Trophoblast cell (in vitro differentiated cells and primary cell): ENCODE results near the gene YIF1B.

Experiments used
- DNase-seq, 2 donors: peaks; one replicate each; pipeline ENCODE4 v3.0.0-alpha.2; 2016
- H2AFZ ChIP-seq: 2 replicates; pipeline ENCODE4 v1.6.1; 2013; ENCODE audit warnings: low read length, moderate library complexity, mild to moderate bottlenecking; ENCODE audit not compliant: insufficient read depth, poor library complexity
- H2AK5ac ChIP-seq: 2 replicates; pipeline ENCODE4 v1.6.1; 2013; ENCODE audit warnings: mild to moderate bottlenecking, low read length
- H2BK120ac ChIP-seq: 2 replicates; pipeline ENCODE4 v1.6.1; 2013; ENCODE audit warnings: low read length, mild to moderate bottlenecking, moderate library complexity; ENCODE audit not compliant: insufficient read depth, poor library complexity
- H2BK12ac ChIP-seq: 2 replicates; pipeline ENCODE4 v1.6.1; 2013; ENCODE audit warnings: mild to moderate bottlenecking, low read length, moderate library complexity
- H2BK5ac ChIP-seq: 2 replicates; pipeline ENCODE4 v1.6.1; 2013; ENCODE audit warnings: low read length, low read depth, moderate library complexity, mild to moderate bottlenecking; ENCODE audit not compliant: poor library complexity
- H3K14ac ChIP-seq: 2 replicates; pipeline ENCODE4 v1.6.1; 2013; ENCODE audit warnings: mild to moderate bottlenecking, low read length
- H3K18ac ChIP-seq: 2 replicates; pipeline ENCODE4 v1.6.1; 2013; ENCODE audit warnings: mild to moderate bottlenecking, low read length
- H3K23ac ChIP-seq: 2 replicates; pipeline ENCODE4 v1.6.1; 2013; ENCODE audit warnings: low read length
- H3K27ac ChIP-seq: 2 replicates; pipeline ENCODE4 v1.5.1; 2013; ENCODE audit warnings: low read depth, mild to moderate bottlenecking, inconsistent platforms, low read length, moderate library complexity
- H3K27me3 ChIP-seq: 2 replicates; pipeline ENCODE4 v1.6.1; 2013; ENCODE audit warnings: inconsistent platforms, mild to moderate bottlenecking, low read length, moderate library complexity; ENCODE audit not compliant: insufficient read depth
- H3K36me3 ChIP-seq, 2 experiments: 1 replicate in 1 of 2; 2 replicates in 1 of 2; pipeline ENCODE4 v1.6.1; 2013; ENCODE audit warnings: low read length in 2 of 2, mild to moderate bottlenecking in 2 of 2, moderate library complexity in 1 of 2; ENCODE audit not compliant: insufficient read depth in 2 of 2, control insufficient read depth in 1 of 2
- H3K4ac ChIP-seq: 2 replicates; pipeline ENCODE4 v1.6.1; 2013; ENCODE audit warnings: low read depth, mild to moderate bottlenecking, low read length, moderate library complexity
- H3K4me1 ChIP-seq, 2 experiments: 1 replicate in 1 of 2; 2 replicates in 1 of 2; pipeline ENCODE4 v1.6.1; 2013; ENCODE audit warnings: low read length in 2 of 2, mild to moderate bottlenecking in 2 of 2, moderate library complexity in 1 of 2; ENCODE audit not compliant: insufficient read depth in 2 of 2, control insufficient read depth in 1 of 2
- H3K4me2 ChIP-seq: 2 replicates; pipeline ENCODE4 v1.6.1; 2013; ENCODE audit warnings: inconsistent platforms, mild to moderate bottlenecking, low read length, moderate library complexity
- H3K4me3 ChIP-seq: 2 replicates; pipeline ENCODE4 v1.5.1; 2013; ENCODE audit warnings: mild to moderate bottlenecking, low read depth, low read length, inconsistent platforms
- H3K79me1 ChIP-seq: one replicate; pipeline ENCODE4 v1.6.1; 2013; ENCODE audit warnings: low read length
- H3K79me2 ChIP-seq: 2 replicates; pipeline ENCODE4 v1.6.1; 2013; ENCODE audit warnings: low read length, mild to moderate bottlenecking; ENCODE audit not compliant: control insufficient read depth, insufficient read depth, poor library complexity
- H3K9ac ChIP-seq: 2 replicates; pipeline ENCODE4 v1.6.1; 2013; ENCODE audit warnings: mild to moderate bottlenecking, low read length
- H3K9me3 ChIP-seq: 2 replicates; pipeline ENCODE4 v1.6.1; 2013; ENCODE audit warnings: low read depth, mild to moderate bottlenecking, control low read depth, inconsistent platforms, low read length; ENCODE audit not compliant: insufficient read depth
- H4K12ac ChIP-seq: 2 replicates; pipeline ENCODE4 v1.6.1; 2013; ENCODE audit warnings: low read depth, mild to moderate bottlenecking, low read length, moderate library complexity
- H4K8ac ChIP-seq: 2 replicates; pipeline ENCODE4 v1.6.1; 2013; ENCODE audit warnings: low read depth, mild to moderate bottlenecking, low read length, moderate library complexity
- H4K91ac ChIP-seq: one replicate; pipeline ENCODE4 v1.6.1; 2013; ENCODE audit warnings: low read depth, mild to moderate bottlenecking, low read length, moderate library complexity
- WGBS: extraction: QIAGEN DNeasy Blood & Tissue Kit; methylation state at CpG from one replicate; pipeline ENCODE4 v1.1.7; 2013; ENCODE audit warnings: missing lambda C conversion rate; ENCODE audit not compliant: insufficient read length, insufficient coverage; ENCODE audit errors: extremely low coverage; 5-methylcytosine and 5-hydroxymethylcytosine counted together

The YIF1B gene

GRCh38 chr19:38307076-38307475, 8.7 kb downstream of the YIF1B start:
- Histone ChIP-seq H3K36me3 (peaks cover 21 to 27% of the 10 kb centered on the region in 2 experiments), H3K9me3 (no peaks in the 10 kb centered on the region), H4K91ac (no peak overlapping the region), H2AK5ac (no peak overlapping the region), H3K4me1 (peaks cover 17 to 20% of the 10 kb centered on the region in 2 experiments), H3K23ac (no peak overlapping the region), H2BK120ac (no peak overlapping the region), H3K14ac (no peak overlapping the region), H3K79me1 (peaks cover 5% of the 10 kb centered on the region), H4K12ac (no peak overlapping the region), H3K4me3 (no peak overlapping the region), H2BK5ac (no peak overlapping the region), H3K27me3 (no peaks in the 10 kb centered on the region), H3K18ac (no peak overlapping the region), H2BK12ac (no peak overlapping the region), H4K8ac (no peak overlapping the region), H3K9ac (no peak overlapping the region), H3K27ac (no peak overlapping the region), H3K4me2 (no peak overlapping the region), H2AFZ (no peak overlapping the region), H3K4ac (no peak overlapping the region), H3K79me2 (no peaks in the 10 kb centered on the region)
- no peak for DNase-seq
- no CpG with 5 or more reads among the region's 4 CpGs for WGBS

- Histone ChIP-seq H3K9ac (no peak overlapping the region), H4K91ac (no peak overlapping the region), H3K79me2 (no peaks in the 10 kb centered on the region), H3K23ac (no peak overlapping the region), H3K14ac (no peak overlapping the region), H3K36me3 (peaks cover 21 to 27% of the 10 kb centered on the region in 2 experiments), H3K4me3 (no peak overlapping the region), H4K8ac (no peak overlapping the region), H3K9me3 (no peaks in the 10 kb centered on the region), H2BK120ac (no peak overlapping the region), H4K12ac (no peak overlapping the region), H2BK5ac (no peak overlapping the region), H3K79me1 (peaks cover 5% of the 10 kb centered on the region), H3K4me2 (no peak overlapping the region), H3K27ac (no peak overlapping the region), H3K18ac (no peak overlapping the region), H2AK5ac (no peak overlapping the region), H3K27me3 (no peaks in the 10 kb centered on the region), H3K4ac (no peak overlapping the region), H2AFZ (no peak overlapping the region), H2BK12ac (no peak overlapping the region), H3K4me1 (peaks cover 17 to 20% of the 10 kb centered on the region in 2 experiments)
- DNase-seq, result no peak
- no CpG with 5 or more reads among the region's 3 CpGs for WGBS
These were observed 9.5 kb downstream of the YIF1B start for GRCh38 chr19:38306236-38306635.

GRCh38 chr19:38304866-38305429, 10.8 kb downstream of the YIF1B start:
- H3K4me1 ChIP-seq, result peaks cover 17 to 24% of the 10 kb centered on the region in 2 experiments
- H3K27me3 ChIP-seq, result no peaks in the 10 kb centered on the region
- H3K23ac ChIP-seq, result no peak overlapping the region
- peak overlapping the region; percentile 6 for H3K27ac ChIP-seq
- WGBS, result no CpG with 5 or more reads among the region's 29 CpGs
- peak overlapping the region; percentile 1 for H2AK5ac ChIP-seq
- peak overlapping the region; percentile 46 for H2AFZ ChIP-seq
- H2BK120ac ChIP-seq, result no peak overlapping the region
- H4K91ac ChIP-seq, result peak overlapping the region; percentile 40
- peak overlapping the region; percentile 21 for H4K8ac ChIP-seq
- no peak overlapping the region for H2BK5ac ChIP-seq
- peak overlapping the region; percentile 55 for H3K14ac ChIP-seq
- H3K79me2 ChIP-seq, result no peaks in the 10 kb centered on the region
- H4K12ac ChIP-seq, result peak overlapping the region; percentile 19
- DNase-seq, result peak; percentile 88 to 92
- H3K79me1 ChIP-seq, result peaks cover 5% of the 10 kb centered on the region
- peak overlapping the region; percentile 38 for H3K18ac ChIP-seq
- H3K4me3 ChIP-seq, result no peak overlapping the region
- no peaks in the 10 kb centered on the region for H3K9me3 ChIP-seq
- peak overlapping the region; percentile 48 for H3K4me2 ChIP-seq
- H3K9ac ChIP-seq, result no peak overlapping the region
- peak overlapping the region; percentile 55 for H2BK12ac ChIP-seq
- peaks cover 21 to 27% of the 10 kb centered on the region in 2 experiments for H3K36me3 ChIP-seq
- H3K4ac ChIP-seq, result no peak overlapping the region

- Histone ChIP-seq H2AK5ac (peak overlapping the region; percentile 1), H3K9ac (no peak overlapping the region), H3K14ac (no peak overlapping the region), H2AFZ (no peak overlapping the region), H3K18ac (no peak overlapping the region), H3K27ac (no peak overlapping the region), H3K9me3 (no peaks in the 10 kb centered on the region), H3K23ac (no peak overlapping the region), H4K8ac (no peak overlapping the region), H3K4me1 (peaks cover 17 to 24% of the 10 kb centered on the region in 2 experiments), H4K12ac (no peak overlapping the region), H3K36me3 (peaks cover 21 to 25% of the 10 kb centered on the region in 2 experiments), H3K27me3 (no peaks in the 10 kb centered on the region), H4K91ac (peak overlapping the region; percentile 40), H2BK5ac (no peak overlapping the region), H2BK120ac (no peak overlapping the region), H3K79me1 (peaks cover 5% of the 10 kb centered on the region), H3K79me2 (no peaks in the 10 kb centered on the region), H2BK12ac (no peak overlapping the region), H3K4ac (no peak overlapping the region), H3K4me2 (peak overlapping the region; percentile 9), H3K4me3 (no peak overlapping the region)
- WGBS, result no CpG with 5 or more reads among the region's 27 CpGs
- DNase-seq, result no peak
These were observed 11.3 kb downstream of the YIF1B start for GRCh38 chr19:38304352-38304865.
